HepG2 (cell line): ENCODE results near the gene TOMM6. TPM values are rescaled to one million over a fixed set of nuclear protein-coding genes. Genes with fewer than 3 reads are reported as not detected.
A peak's percentile ranks its signal among the peaks of the same experiment; 100 is the strongest.

ENCODE experiments used
- ARID5B ChIP-seq: IDR thresholded peaks from 2 replicates; pipeline ENCODE4 v1.4.0; 2020; ENCODE audit warnings: mild to moderate bottlenecking, missing genetic modification reagents
- ARNT2 ChIP-seq: sonication (generic); formaldehyde crosslinking; IDR thresholded peaks from 2 replicates; pipeline ENCODE4 v1.8.0; 2022; ENCODE audit warnings: mild to moderate bottlenecking, low read depth, missing genetic modification reagents, moderate library complexity
- CTCF ChIP-seq: sonication (generic); formaldehyde crosslinking; IDR thresholded peaks from 2 replicates; pipeline ENCODE4 v1.5.0; 2020; ENCODE audit warnings: mild to moderate bottlenecking, missing genetic modification reagents, moderate library complexity
- DNMT1 ChIP-seq: sonication (generic); formaldehyde crosslinking; IDR thresholded peaks from 2 replicates; pipeline ENCODE4 v1.5.1; 2020; ENCODE audit warnings: mild to moderate bottlenecking, missing genetic modification reagents
- FIP1L1 ChIP-seq: fragments of 200-400 bp; formaldehyde crosslinking; IDR thresholded peaks from 2 replicates; pipeline ENCODE4 v1.6.1; 2018; ENCODE audit warnings: low read depth, mild to moderate bottlenecking, low read length, moderate library complexity, borderline replicate concordance; ENCODE audit not compliant: insufficient read depth
- GTF2F1 ChIP-seq: fragments of 150-350 bp; IDR thresholded peaks from 2 replicates; pipeline ENCODE4 v1.6.1; 2014; ENCODE audit warnings: low read length
- IRF9 ChIP-seq: sonication (generic); formaldehyde crosslinking; IDR thresholded peaks from 2 replicates; pipeline ENCODE4 v1.8.0; 2022; ENCODE audit warnings: missing genetic modification reagents, mild to moderate bottlenecking, borderline replicate concordance
- KMT2A ChIP-seq: sonication (generic); formaldehyde crosslinking; IDR thresholded peaks from 2 replicates; pipeline ENCODE4 v1.4.0; 2020; ENCODE audit warnings: missing genetic modification reagents
- MTA1 ChIP-seq: sonication (generic); formaldehyde crosslinking; IDR thresholded peaks from 2 replicates; pipeline ENCODE4 v1.4.0; 2020; ENCODE audit warnings: missing genetic modification reagents, mild to moderate bottlenecking, borderline replicate concordance
- RAD21 ChIP-seq: fragments of 450-650 bp; formaldehyde crosslinking; IDR thresholded peaks from 2 replicates; pipeline ENCODE4 v1.5.0; 2020; ENCODE audit warnings: mild to moderate bottlenecking
- RAD51 ChIP-seq: fragments of 450-650 bp; IDR thresholded peaks from 2 replicates; pipeline ENCODE4 v1.6.1; 2016; ENCODE audit warnings: borderline replicate concordance
- TCF12 ChIP-seq, 2 experiments: fragments of 450-650 bp in 1 of 2; sonication (generic) in 1 of 2; formaldehyde crosslinking in 1 of 2; IDR thresholded peaks; 2 replicates each; pipeline versions ENCODE4 v1.6.1 to v1.8.0; 2017 to 2022; ENCODE audit warnings: antibody characterized with exemption in 1 of 2, mild to moderate bottlenecking in 1 of 2, missing genetic modification reagents in 1 of 2, moderate library complexity in 1 of 2
- TEAD2 ChIP-seq: sonication (generic); formaldehyde crosslinking; IDR thresholded peaks from 2 replicates; pipeline ENCODE4 v1.9.0; 2021; ENCODE audit warnings: missing genetic modification reagents
- TRIM24 ChIP-seq: sonication (generic); formaldehyde crosslinking; IDR thresholded peaks from 2 replicates; pipeline ENCODE4 v1.8.0; 2022; ENCODE audit warnings: mild to moderate bottlenecking, missing genetic modification reagents
- ZBTB25 ChIP-seq: IDR thresholded peaks from 2 replicates; pipeline ENCODE4 v1.6.1; 2018; ENCODE audit warnings: missing genetic modification reagents
- ZBTB46 ChIP-seq: sonication (generic); formaldehyde crosslinking; IDR thresholded peaks from 2 replicates; pipeline ENCODE4 v1.4.0; 2020; ENCODE audit warnings: mild to moderate bottlenecking, missing genetic modification reagents, borderline replicate concordance
- ZFP37 ChIP-seq: sonication (generic); formaldehyde crosslinking; IDR thresholded peaks from 2 replicates; pipeline ENCODE4 v1.4.0; 2020; ENCODE audit warnings: missing genetic modification reagents, borderline replicate concordance
- polyA plus RNA-seq, 8 experiments: library from polyadenylated mRNA; depleted of rRNA in 3 of 8; stranded (reverse) in 7 of 8; unstranded in 1 of 8; fragments of >200 nt; fragmentation: Illumina TruSeq in 4 of 8; extraction: Trizol in 4 of 8; gene quantifications; 2 replicates each; pipeline versions ENCODE4 v1.2.1 to v1.2.3, GENCODE V29; 2011 to 2016; ENCODE audit warnings: low read depth in 4 of 8, missing spikeins in 1 of 8, mixed read lengths in 1 of 8; ENCODE audit not compliant: insufficient read depth in 1 of 8
- total RNA-seq, 5 experiments: library from RNA; depleted of rRNA; stranded (reverse); fragments of >200 nt; fragmentation: Illumina TruSeq; extraction: Trizol; gene quantifications; 2 replicates each; pipeline ENCODE4 v1.2.3, GENCODE V29; 2016; ENCODE audit warnings: low read depth in 1 of 5

TOMM6 gene
- total and polyA plus RNA-seq, 2 of the 13 experiments (the other 11 are each of a cell fraction or from before 2014, with no cell fraction given): 320 to 321 TPM

- TF ChIP-seq ARID5B (CRISPR knock-in tag) (peak; percentile 31; the same call in 1 of the 2 replicates), ZBTB46 (no peak; the same call in 1 of the 2 replicates), ZFP37 (CRISPR knock-in tag) (no peak; the same call in 1 of the 2 replicates), TEAD2 (CRISPR knock-in tag) (no peak), GTF2F1 (0 out of 2 replicates have a peak, but pooled peaks have one; percentile 1), CTCF (CRISPR knock-in tag) (peak; percentile 93), TRIM24 (CRISPR knock-in tag) (peak; percentile 12; the same call in 1 of the 2 replicates), KMT2A (CRISPR knock-in tag) (peak; percentile 54; the same call in 1 of the 2 replicates), ZBTB25 (CRISPR knock-in tag) (peak; percentile 46; the same call in 1 of the 2 replicates), MTA1 (CRISPR knock-in tag) (0 out of 2 replicates have a peak, but pooled peaks have one; percentile 29), ARNT2 (CRISPR knock-in tag) (peak; percentile 58; the same call in 1 of the 2 replicates), RAD21 (CRISPR knock-in tag) (peak; percentile 97), RAD51 (no peak), DNMT1 (CRISPR knock-in tag) (0 out of 2 replicates have a peak, but pooled peaks have one; percentile 79), IRF9 (peak; percentile 68; the same call in 1 of the 2 replicates), FIP1L1 (no peak), TCF12 (IDR thresholded peaks at IDR 0.05) (no peak), TCF12 (CRISPR knock-in tag; IDR thresholded peaks at IDR 0.05) (peak; percentile 72; the same call in 1 of the 2 replicates)
Measured at GRCh38 chr6:41786451-41787218, 859 bp upstream of the TOMM6 start (continued).
